Effector CD4-positive, alpha-beta T cell (primary cell): ENCODE measurements around the gene CLIC4.
"Not testable (repeated sequence)": the region's sequence is repeated elsewhere in the genome, so short reads cannot be mapped to it uniquely, and the experiment has no call there.

Experiments used
- DNase-seq: peaks from one replicate; pipeline ENCODE4 v3.0.0-alpha.2; 2020

Gene CLIC4

DNA sequence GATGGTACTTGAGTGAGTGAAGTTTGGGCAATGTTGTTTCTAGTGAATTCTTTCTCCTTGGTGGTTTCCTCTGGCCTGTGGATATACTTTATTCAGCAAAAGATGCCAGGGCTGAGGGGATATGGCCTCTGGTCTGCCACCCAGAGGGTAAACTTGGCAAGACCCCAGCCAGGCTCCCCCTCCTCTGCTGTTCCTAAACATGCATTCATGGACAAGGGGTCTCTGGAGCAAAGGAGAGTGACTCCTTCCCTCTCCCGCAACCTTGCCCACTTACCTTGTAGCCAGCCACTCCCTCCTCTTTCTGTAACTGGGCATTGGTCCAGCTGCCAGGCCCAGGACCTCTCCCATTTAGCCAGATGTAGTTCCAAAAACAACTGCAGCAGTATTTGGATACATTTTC is 141.0 kb downstream of the CLIC4 start:
- DNase-seq = no peak

DNA sequence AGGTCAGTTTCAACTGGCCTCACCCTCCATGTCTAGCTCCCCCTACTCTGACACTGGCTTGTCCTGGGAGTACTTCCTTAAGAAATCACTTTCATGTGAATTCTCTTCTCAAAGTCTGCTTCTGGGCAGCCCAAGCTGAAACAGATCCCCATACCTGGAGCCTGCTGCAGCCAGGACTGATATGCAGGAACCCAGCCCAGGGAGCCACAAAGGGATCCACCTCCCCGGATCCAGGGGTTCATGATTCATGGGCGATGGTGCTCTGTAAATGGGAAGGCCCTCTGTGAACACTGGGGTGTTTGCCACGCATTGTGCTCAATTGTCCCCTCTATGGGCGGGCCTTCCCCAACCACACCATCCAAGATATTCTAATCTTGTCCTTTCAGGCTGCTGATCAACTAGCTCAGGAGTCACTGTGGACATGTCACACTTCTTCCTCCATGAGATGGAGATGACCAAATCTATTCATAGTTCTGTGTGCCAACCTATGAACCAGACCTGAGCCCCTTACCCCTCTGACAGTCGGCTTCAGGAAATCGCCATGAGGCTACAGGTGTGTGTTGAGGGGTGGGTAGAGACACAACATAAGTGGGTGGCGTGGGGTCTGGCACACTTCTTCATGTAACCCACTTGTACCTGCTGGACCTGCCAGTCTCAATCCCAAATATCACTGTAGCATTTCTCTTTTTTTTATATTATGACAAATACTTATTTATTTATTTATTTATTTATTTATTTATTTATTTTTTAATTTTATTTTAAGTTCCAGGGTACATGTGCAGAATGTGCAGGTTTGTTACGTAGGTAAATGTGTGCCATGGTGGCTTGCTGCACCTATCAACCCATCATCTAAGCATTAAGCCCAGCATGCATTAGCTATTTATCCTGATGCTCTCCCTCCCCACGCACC is 143.1 kb downstream of the CLIC4 start:
- no peak for DNase-seq

DNA sequence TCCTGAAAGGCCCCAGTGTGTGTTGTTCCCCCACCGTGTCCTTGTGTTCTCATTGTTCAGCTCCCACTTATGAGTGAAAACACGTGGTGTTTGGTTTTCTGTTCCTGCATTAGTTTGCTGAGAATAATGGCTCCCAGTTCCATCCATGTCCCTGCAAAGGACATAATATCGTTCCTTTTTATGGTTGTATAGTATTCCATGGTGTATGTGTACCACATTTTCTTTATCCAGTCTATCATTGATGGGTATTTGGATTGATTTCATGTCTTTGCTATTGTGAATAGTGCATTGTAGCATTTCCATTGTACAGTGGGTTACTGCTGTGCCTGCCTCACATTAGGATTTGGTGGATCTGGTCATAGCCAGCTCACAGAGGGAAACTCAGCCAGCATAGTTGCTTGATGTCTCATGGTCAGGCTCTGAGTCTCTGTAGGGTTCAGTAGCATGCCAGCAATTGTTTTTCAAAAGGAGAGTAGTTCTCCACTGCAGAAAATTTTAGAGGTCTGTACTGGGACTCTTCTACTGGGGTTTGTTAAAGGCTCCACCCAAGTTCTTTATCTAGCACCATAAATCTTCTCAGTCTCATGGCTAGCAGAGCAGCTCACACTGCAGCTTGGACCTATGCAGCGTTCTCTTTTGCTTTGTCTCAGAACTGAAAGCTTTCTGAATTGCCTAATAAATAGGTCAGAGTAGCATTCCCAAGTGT is 143.9 kb downstream of the CLIC4 start:
- DNase-seq = no peak

DNA sequence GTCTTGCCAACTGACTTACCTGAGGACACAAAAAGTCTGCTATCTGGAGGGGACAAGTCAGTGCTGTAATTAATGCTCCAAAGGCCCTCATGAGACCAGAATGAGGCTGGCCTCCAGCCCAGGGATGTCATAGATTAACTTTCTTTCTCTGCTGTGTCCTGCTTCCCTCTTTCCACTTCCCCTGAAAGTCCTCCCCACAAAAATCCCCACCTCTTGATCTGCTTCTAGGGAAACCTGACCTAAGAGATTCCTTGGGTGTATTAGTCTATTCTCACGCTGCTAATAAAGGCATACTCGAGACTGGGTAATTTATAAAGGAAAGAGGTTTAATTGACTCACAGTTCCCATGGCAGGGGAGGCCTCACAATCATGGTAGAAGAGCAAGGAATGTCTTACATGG is 145.6 kb downstream of the CLIC4 start:
- DNase-seq = no peak

DNA sequence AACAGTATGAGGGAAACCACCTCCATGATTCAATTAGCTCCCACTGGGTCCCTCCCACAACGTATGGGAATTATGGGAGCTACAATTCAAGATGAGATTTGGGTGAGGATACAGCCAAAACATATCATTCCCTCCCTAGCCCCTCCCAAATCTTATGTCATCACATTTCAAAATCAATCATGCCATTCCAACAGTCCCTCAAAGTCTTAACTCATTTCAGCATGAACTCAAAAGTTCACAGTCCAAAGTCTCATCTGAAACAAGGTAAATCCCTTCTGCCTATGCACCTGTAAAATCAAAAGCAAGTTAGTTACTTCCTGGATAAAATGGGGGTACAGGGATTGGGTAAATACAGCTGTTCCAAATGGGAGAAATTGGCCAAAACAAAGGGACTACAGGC is 146.1 kb downstream of the CLIC4 start:
- DNase-seq = not testable (repeated sequence)

DNA sequence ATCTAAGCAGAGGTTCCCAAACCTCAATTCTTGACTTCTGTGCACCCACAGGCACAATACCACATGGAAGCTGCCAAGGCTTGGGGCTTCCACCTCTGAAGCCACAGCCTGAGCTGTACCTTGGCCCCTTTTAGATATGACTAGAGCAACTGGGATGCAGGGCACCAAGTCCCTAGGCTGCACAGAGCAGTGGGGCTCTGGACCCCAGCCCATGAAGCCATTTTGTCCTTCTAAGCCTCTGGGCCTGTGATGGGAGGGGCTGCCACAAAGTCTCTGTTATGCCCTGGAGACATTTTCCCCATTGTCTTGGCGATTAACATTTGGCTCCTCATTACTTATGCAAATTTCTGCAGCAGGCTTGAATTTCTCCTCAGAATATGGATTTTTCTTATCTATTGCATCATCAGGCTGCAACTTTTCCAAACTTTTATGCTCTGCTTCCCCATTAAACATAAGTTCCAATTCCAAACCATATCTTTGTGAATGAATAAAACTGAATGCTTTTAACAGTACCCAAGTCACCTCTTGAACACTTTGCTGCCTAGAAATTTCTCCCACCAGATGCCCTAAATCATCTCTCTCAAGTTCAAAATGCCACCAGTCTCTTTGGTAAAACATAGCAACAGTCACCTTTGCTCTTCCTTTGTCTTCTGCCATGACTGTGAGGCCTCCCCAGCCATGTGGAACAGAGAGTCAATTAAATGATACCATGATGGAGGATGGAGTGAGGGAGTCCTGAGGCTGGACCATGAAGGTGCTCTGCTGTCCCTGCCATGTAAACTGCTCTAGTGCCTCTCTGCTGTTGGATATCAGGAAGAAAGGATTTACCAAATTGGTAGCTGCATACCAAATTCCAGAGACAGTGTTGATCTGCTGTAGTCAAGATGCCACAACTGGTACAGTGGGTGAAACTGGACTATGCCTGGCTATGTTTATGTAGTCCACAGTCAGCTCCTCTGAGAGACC is 147.2 kb downstream of the CLIC4 start:
- no peak for DNase-seq

DNA sequence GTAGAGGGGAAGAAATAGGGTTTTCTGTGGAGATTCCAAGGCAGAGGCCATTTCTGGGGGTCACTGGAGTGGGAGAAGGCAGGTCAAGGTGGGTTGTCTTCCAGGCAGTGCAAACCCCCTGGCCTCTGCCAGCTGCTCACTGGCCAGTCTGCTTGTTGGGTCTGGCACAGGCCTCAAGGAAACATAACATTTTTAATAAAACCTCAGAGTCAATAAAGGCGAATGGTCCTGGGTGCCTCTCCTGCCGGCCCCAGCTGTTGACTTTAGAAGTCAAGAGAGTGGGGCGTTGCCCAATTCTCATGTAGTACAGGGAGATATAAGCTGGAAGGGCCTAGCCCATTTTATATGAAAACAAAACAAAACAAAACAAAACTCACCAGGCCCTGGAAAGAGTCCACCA is 148.2 kb downstream of the CLIC4 start:
- DNase-seq = no peak
